Hematopoietic multipotent progenitor cell treated with erythropoietin and hydrocortisone succinate and interleukin-3 and kit ligand, for 17 days (in vitro differentiated cells): ENCODE measurements around the gene IKZF2.
A peak's percentile ranks its signal among the peaks of the same experiment; 100 is the strongest.

Experiments
- DNase-seq: peaks from one replicate; pipeline ENCODE4 v3.0.0-alpha.2; 2015; ENCODE audit warnings: low spot score

The IKZF2 gene

DNA sequence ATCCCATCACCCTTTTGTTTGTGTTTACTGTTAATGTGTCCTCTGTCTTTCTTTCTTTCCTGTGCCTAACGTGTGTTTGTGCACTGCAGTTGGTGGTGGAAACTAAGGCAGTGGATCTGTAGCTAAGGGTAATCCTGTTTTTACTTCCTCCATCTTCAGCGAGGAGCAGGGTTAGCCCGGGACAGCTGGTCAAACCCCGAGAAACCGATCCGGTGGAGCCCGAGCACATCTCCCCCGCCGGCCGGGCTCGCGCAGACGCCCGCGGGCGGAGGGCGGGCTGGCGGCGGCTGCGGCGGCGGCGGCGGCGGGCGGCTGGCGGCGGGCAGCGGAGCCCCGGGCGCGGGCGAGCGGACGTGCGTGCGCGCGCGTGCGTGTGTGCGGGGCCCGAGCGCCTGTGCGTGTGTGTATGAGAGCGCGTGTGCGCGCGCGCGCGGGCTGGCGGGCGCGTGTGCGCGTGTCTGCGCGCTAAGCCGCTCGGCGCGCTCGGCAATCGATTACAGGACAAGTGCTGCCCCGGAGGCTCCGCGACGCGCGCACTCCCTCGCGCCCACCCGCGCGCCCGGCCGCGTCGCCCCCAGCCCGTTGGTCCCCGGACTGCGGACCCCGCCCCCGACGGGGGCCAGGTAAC is at the start of gene IKZF2:
Gene IKZF2, minus strand, starts transcription at position 176 of the 628 bp plus-strand sequence. CDS start 2,983 bp downstream, outside the sequence.
- peak; percentile 7 for DNase-seq

DNA sequence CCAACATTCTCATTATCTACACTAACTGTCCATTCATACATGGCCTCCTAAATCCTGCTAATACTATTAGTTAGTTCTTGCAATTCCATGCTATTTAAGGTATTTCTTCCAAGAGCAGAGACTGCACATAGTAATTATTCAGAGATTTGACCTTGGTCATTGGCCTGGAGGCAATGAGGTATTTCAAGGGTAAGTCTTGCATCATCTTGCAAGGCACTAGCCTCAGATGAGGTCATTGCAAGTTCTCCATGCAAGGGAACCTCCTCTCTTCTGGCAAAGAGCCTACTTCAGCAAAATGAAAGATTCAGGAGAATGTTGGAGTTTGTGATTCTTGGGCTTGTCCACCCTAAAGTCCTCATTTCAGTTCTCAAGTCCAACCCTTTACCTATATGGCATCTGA is 48.5 kb upstream of the IKZF2 start:
- DNase-seq, result no peak

DNA sequence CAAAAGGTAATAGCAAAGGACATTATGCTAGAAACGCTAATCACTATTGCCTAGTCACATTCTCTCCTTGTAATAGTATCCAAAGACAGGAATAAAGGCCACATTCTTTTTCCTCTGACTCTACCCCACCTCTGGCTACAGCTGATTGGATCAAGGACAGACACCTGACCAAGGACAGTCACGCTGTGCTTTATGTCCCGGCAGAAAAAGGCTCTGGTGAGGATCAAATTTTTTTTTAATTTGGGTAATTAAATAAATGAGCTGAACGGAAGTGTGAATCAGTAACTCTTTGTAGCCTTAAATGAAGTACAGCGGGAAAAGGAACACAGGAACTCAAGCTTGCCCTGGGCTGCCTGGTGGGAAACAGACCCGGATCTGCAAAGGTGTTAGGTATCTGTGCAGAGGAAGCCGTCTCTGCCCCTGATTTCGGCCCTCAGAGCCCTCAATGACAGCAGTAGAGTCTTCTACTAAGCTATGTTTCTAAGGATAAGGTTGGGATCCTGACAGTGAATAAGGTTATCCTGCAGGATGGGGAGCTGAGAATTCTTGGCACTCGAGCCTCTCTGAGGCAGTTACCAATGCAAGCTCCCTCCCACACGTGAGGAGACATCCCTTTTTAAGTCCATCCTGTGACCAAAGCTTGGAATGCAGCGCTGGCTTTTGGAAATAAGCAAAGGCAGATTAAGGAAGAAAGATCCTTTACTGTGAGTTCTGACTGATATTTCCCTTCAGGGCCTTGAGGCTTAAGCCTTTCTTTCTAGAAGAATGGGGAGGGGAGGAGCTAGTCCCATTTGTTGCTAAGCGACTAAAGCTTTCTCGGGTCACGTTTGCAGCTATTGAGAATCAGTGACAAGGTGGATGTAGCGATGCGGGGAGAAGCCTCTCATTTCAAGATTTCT is 37.8 kb upstream of the IKZF2 start:
- no peak for DNase-seq

DNA sequence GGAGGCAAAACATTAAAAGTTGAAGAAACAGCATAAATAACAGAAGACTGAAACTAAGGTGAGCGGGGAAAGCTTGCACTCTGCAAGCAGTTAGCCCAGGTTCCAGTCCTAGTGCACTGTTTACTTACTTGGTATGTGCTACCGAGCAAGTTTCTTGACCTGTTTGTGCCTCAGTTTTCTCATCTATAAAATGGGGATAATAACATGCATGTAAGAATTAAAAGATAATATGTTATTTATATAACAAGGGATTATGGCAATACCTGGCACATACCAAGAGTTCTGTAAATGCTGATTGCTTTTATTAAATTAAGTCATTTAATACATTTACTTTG is 37.1 kb upstream of the IKZF2 start:
- DNase-seq, result no peak

DNA sequence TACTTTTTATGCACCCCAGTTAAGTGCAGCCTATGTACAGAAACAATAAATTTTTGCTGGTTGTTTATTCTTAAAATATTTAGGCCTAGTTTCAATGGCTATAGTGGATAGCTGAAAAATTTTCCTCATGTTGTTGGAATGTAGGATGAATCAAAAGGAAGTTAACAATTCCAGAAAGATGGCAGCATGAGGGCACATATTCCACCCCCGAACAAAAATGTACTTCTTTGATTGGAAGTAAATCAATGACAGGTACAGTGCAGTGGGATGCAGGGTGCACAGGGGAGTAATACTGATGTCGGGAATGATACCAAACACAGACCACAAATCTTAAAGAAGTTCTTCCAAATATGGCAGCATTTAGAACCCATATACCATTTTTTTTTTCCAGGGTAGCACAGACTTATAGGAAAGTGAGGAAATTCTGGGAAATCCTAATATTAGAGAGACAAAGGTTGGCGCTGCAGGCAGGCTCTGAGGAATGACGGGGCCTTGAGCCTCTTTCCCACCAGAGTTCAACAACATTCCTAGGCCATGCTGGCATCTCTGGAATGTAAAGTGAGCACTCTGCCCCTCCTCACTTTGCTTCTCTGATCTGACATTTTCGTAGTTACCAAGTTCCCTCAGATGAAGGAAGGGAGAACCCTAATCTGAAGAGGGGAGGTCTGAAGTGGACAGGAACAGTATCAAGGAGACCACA is 36.6 kb upstream of the IKZF2 start:
- no peak for DNase-seq

DNA sequence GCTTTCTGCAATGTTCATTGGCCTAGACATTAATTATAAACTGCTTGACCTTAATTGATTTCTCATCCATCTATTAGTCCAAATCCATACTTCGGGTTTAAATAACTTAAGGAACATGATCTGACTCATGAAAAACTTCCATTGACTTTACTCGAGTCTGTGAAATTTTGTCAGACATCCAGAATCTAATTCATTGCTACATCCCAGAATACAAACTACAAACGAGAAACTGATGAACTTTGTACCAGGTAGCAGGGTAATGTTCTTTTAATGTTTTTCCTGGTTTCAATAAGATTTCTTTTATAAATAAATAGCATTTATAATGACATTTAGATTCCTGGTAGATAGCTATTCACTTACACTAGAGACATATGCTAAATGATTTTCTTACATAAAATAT is 36.0 kb upstream of the IKZF2 start:
- no peak for DNase-seq

DNA sequence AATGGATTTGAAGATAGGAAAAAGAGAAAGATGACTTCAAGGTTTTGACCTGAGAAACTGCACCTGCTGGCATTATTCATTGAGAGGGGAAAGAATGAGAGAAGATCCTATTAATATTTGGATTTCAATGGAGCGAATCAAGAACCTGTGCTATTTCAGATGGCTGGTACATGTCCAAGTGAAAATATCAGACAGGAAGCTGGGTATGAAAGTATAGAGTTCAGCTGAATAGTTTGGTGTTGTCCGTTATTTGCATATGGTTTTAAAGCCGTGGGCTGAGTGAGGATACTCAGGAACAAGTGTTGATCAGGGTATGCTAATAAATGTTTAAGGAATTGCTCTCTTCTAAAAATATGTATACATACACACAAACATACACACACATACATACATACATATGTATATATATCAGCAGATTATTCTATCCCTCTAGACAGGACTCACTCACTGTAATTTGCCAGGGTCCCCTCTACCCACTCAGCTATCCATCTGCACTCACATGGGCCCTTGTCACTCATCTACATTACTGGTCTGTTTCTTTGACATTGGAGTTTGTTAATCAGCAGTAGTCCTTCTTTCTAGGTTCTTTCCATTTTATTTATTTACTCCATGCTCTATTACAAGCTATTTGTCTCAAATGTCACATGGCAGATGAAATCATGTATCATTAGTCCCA is 33.9 kb upstream of the IKZF2 start:
- DNase-seq, result no peak

DNA sequence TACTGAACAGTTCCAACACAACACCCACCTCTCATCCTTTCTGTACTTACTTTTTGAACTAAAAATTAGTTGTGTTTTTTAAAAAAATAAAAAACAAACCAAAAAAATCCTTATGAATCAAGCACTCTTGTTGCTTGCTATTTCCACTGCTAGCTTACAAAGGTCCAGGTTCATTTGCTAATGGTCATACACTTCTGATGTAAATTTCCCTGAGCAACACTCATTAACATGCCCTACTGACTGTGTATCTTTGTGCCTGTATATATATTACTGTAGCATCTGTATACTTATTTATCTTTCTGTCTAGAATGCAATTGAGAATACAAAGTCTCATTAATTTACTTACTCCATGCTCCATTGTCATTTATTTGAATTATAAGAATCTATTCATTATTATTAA is 30.3 kb upstream of the IKZF2 start:
- no peak for DNase-seq

DNA sequence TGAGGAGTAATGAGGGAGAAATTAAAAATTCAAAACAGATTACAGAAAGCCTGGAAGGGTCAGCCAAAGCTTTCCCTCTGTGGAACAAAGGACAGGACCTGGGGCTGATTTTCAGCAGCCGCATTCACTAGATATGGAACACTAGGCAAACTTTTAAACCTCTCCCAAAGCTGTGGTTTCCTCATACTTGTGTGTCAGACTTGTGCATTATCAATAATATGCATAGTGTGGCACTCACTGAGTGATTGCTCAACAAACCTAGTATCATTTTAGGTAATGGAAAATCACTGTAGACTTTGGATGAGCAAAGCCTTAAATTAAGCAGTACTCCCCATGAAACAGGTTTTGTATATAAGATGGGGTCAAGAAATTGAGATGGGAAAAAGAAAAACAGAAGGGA is 26.3 kb upstream of the IKZF2 start:
- DNase-seq, result no peak

DNA sequence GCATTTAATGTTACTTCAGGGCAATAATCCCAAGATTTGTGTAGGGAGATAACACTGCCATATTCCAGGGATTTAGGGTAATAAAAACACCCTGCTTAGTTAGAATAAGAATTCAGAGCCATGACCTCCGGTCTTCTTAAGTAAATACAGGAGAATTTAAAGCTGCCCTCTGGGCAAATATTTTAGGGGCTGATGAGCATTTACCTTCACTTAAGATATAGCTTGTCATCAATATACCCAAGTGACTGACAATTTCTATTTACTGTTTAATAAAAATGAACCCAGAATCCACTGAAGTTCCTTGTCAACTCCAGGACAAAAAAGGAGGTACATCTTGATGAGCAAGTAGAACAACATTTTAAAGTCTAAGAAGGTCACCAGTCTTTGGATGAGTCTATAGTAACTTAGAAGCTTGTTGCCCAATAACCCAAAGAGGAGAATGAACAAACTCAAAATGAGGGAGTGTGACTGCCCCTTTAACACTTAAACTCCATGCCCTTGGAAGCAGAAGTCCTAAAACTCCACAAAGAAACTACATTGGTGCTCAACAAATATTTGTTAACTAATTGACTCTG is 24.3 kb upstream of the IKZF2 start:
- no peak for DNase-seq

DNA sequence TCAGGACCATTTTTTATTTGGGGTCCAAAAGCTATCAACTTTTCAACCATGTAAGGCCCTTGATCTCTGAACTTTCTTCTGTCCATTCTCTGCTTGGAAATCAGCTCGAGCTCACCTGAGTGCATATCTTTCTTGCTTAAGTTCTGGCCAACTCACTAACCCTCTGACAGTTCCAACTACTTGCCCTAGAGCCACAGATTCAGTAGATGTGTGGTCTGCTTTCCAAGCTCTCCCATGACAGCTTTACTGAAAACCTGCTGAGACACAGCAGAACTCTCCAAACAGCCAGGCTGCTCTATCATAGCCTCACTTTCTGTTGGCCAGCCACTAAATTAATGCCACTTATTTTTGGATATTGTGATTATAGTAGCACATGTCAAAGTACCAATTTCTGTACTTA is 21.2 kb upstream of the IKZF2 start:
- DNase-seq, result no peak

DNA sequence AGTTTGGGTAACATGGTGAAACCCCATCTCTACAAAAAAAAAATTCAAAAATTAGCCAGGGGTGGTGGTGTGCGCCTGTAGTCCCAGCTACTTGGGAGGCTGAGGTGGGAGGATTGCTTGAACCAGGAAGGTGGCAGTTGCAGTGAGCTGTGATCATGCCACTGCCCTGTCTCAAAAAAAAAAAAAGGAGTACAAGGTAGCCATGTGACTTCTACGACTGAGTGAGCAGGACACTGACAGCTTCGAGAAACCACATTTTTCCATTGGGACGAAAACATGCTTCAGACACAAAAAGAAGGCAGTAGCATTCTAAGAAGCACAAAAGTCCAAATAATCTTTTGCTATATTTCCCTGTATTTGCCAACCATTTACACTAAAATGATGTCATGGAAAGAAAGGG is 19.7 kb upstream of the IKZF2 start:
- DNase-seq, result no peak

DNA sequence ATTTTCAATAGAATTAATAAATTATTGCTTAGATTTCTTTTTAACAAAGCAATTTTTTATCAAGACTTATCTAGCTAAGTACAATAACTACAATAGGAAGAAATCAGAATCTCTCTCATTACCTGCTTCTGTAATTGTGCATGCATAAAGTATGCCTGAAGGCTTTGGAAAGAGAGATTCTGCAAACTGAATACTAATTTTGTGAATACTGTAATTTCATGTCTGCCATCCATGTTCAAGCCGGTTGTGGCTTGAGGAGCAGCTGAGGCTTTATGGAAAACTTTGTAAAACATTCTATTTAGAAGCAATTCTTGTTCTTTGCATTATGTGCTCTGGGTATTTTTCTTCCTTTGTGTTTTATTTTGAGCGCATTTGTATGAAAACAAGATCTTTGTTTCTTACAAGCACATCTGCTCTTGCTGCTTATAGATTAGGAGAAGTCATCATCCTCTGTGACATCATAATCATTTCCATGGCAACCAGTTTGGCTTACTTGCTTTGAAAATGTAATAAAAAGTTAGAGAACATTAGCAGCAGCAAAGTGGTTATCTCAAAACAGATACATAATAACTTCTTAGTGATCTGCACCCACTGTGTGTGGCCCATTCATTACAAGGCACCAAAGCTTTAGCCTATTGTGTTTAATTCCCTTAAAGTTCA is 16.0 kb upstream of the IKZF2 start:
- no peak for DNase-seq

DNA sequence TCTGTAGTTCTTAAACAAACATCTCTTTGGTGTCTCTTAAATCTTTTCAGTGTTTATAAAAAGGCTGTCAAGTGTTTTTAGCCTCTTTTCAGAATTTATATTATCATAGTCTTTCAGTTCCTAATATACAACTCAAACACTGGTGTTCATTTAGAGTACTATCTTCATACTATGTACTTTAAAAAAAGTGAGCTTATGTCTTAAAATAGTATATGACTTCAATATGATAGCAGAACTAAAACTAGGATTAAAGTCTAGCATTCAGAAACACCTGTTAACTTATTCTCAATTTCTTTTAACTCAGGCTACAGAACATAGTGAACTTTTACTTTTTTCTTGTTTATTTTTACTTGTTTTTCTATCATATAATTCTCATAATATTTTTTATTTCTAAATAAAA is 14.7 kb upstream of the IKZF2 start:
- no peak for DNase-seq

DNA sequence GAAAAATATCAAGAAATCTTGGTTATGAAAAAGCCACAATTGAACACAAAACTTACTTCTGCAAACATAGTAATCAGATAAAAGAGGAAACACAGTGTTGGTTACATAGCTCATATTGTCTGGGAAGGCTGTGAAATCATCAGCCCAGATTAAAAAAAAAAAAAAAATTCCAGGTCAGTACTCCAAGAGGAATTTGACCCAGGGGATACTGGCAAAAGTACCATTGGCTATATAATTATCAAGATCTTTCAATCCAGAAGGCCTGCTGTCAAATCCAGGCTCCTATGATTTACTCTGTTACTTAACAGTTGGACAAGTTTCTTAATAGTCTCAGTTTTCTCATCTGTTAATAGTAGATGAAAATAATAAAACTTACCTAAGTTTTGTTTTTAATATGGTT is 12.9 kb upstream of the IKZF2 start:
- no peak for DNase-seq

DNA sequence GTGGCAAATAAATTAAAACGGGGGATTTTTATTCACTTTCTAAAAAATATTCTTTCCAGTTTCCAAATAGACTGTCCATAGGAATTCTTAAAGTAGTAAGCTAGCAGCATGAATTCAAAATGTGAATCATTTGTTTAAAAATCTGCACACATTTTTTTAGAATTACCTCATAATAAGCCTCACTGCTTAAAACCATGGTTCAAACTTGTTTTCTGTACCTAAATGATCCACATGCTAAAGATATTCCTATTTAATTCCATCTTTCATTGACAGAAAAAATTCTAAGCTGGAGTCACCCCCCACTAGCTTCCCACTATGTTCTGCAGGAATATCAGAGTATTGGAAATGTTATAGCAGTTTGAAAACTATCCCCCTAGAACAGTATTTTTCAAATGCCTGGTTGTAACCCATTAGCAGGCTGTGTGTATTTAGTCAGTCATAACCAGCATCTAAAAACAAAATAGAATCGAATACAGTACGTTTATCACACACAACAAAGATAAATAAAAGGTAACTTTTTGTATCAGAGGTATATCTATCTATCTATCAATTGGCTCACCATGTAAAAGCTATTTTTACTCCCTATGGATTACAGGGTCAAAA is 11.2 kb upstream of the IKZF2 start:
- DNase-seq, result no peak

DNA sequence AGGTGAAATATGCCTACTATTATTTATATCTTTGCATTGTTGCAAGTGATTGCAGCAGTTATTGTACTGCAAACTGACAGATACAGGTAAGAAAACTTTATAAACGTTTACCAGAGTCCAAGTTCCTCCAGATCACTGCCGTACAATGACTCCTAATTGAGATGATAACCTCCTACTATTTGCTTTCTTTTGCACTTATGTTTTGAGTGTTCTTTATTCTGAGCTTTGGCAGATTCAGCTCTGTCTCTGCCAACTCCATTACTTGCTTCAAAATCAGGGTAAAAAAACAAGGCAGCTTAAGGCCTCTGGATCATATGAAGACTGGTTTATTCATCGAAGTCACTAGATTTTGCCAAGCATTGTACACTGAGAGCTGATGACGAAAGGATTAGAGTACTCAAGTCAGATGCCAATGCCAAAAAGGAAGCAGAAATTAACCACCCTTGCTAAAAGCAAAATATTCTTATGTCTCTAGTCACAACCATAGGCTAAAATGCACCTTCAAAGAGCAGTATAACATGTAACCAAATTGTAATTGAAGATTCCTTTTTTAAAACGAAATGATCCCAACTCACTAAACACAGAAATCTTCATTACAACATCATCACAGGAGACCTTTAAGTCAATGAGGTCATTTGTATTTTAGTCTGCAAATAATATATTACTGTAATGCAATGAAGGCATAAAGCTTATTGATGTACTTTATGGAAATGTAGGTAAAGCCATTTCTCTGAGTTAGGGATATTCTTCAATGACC is 10.5 kb upstream of the IKZF2 start:
- DNase-seq, result no peak

DNA sequence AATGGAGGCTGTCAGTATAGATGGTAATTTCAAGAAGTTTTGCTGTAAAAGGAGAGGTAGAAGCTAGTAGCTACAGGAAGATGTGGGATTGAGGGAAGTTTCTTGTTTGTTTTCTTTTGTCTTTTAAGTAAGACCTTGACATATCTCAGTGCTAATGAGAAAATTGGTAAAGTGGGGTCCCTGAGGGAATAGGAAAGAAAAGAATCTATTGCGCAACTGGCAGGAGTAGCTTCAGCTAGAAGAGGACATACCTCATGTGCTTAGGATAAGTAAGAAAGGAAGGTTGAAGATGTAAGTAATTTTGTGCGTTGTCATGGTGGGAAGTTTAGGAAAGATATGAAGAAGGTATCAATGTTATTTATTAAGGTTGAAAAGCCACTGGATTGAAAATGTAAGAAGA is 8.4 kb upstream of the IKZF2 start:
- DNase-seq, result no peak

DNA sequence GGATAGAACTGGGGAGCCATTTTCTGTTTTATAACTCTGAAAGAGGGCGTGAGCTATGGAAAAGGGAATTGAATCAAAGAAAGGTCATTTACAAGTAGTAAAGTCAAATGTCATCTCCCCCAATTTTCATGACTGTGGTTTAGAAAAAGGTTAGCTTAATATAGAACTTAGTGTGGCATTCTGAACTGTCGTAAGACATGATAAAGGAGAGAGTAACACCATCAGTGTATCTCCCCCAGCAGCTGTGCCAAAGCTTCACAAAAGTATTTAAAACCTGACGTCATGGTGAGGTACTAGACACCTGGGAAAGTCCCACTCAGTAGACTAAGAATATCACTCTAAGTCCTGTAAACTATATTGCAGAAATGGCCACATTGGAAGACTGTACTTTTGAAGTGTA is 5.8 kb upstream of the IKZF2 start:
- no peak for DNase-seq

DNA sequence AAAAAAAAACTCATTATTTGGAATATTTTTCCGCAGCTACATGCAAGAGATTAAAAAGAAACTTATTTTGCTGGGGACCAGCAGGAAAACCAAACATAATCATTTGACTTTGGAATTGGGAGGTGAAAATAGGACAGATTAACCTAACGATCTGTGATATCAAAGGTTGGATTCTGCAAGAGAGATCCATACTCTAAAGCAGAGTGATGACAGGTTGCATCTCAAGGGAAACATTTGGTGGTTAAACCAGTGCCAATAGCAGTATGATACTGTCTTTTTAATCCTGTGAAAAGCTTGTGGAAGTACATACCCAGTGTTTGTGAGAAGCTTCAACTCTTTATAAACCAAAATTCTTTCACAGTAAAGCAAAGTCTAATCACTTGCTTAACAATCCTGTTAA is 5.3 kb upstream of the IKZF2 start:
- no peak for DNase-seq

DNA sequence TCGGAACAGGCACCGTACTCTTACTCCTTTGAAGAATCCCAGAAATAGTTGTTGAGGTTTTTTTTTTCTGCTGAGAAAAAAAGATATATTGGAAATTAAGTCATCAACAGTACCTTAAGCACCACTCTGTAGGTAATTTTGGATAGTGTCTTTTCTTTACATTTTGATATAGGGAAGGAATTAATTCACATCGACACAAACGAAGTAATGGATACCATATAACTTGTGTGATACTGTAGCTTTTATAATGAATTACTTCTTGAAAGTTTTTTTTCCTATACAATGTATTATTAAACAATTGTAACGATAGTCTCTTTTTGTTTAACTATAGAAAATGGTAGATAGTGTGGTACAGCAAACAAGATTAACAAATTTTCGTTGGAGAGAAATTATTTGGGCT is 1.5 kb upstream of the IKZF2 start:
- no peak for DNase-seq
